GM12874 (cell line): Measurements from ENCODE around the gene FBXO8.

Experiments
- CTCF ChIP-seq: IDR thresholded peaks from 2 replicates; pipeline ENCODE4 v1.5.1; 2011; ENCODE audit warnings: low read depth, mild to moderate bottlenecking, control low read depth, low read length, moderate library complexity; ENCODE audit not compliant: insufficient read depth

The FBXO8 gene

GRCh38 chr4:174254613-174255012, 28.9 kb downstream of the FBXO8 start:
- TF ChIP-seq CTCF, result no peak

GRCh38 chr4:174252412-174252811, 31.1 kb downstream of the FBXO8 start:
- no peak for TF ChIP-seq CTCF

- no peak for TF ChIP-seq CTCF
Measured at GRCh38 chr4:174248407-174248806, 35.1 kb downstream of the FBXO8 start.

- no peak for TF ChIP-seq CTCF
Measured at GRCh38 chr4:174245714-174246113, 37.8 kb downstream of the FBXO8 start.

GRCh38 chr4:174244441-174244840, 39.0 kb downstream of the FBXO8 start:
- TF ChIP-seq CTCF, result no peak

GRCh38 chr4:174241162-174241561, 42.3 kb downstream of the FBXO8 start:
- TF ChIP-seq CTCF, result no peak

GRCh38 chr4:174236359-174236758, 47.1 kb downstream of the FBXO8 start:
- TF ChIP-seq CTCF, result no peak

GRCh38 chr4:174230680-174231079, 52.8 kb downstream of the FBXO8 start:
- no peak for TF ChIP-seq CTCF
